ENCODE measurements around the gene NUP62. TPM values are rescaled to one million over a fixed set of nuclear protein-coding genes. Genes with fewer than 3 reads are reported as not detected.

Gene NUP62
- total and polyA plus RNA-seq, 2 of the 8 experiments (the other 6 are each of a cell fraction or from before 2014, with no cell fraction given): 50.0 to 107 TPM

GRCh38 chr19:49866933-49867782, 62.1 kb downstream of the NUP62 start, which contains the start of gene PNKP:
Gene PNKP, minus strand, starts transcription at chr19:49867576. Its CDS starts 372 bp downstream, at chr19:49867204.
- Histone ChIP-seq H2BK5ac (ENCODE audit: low read depth, low read length) (peak within 1 kb of the TSS; percentile 95), H2BK12ac (ENCODE audit: low read depth, low read length) (peak within 1 kb of the TSS; percentile 68; the same call in 1 of the 2 replicates), H3K23ac (ENCODE audit: insufficient read length) (no peak within 1 kb of the TSS), H3K36me3 (ENCODE audit: control insufficient read depth in 2 of 4, insufficient read depth in 4 of 4, low read length in 3 of 4) (peaks cover 13 to 22% (median 19%) of the 10 kb centered on the region in 4 experiments), H3K14ac (ENCODE audit: insufficient read length) (no peak within 1 kb of the TSS), H3K4ac (replicated peaks; ENCODE audit: insufficient read length, low read depth, low read length) (peak within 1 kb of the TSS; percentile 88), H2AK5ac (ENCODE audit: low read depth, low read length) (peak within 1 kb of the TSS; percentile 93; the same call in 1 of the 2 replicates), H4K91ac (replicated peaks; ENCODE audit: insufficient read length, low read length) (peak within 1 kb of the TSS; percentile 97), H3K27ac (ENCODE audit: low read depth, low read length) (peak within 1 kb of the TSS; percentile 70), H2BK120ac (replicated peaks; ENCODE audit: low read depth, low read length) (peak within 1 kb of the TSS; percentile 65), H4K8ac (ENCODE audit: extremely low read depth, insufficient read depth, low read length) (peak within 1 kb of the TSS; percentile 97), H3K79me1 (ENCODE audit: low read depth, low read length) (peaks cover 15% of the 10 kb centered on the region), H3K79me2 (ENCODE audit: control insufficient read depth in 1 of 2, insufficient read depth in 2 of 2, low read length in 2 of 2) (peaks cover 0 to 27% of the 10 kb centered on the region in 2 experiments; a peak in 2 of 4 replicates), H4K5ac (ENCODE audit: insufficient read length, low read depth, low read length) (peak within 1 kb of the TSS; percentile 90), H3K9me3 (ENCODE audit: insufficient read depth in 2 of 2, low read depth in 1 of 2, low read length in 1 of 2) (no peaks in the 10 kb centered on the region), H2AFZ (ENCODE audit: low read length) (no peak within 1 kb of the TSS; the same call in 1 of the 2 replicates), H3K9ac (replicated peaks in 1 of 4; ENCODE audit: extremely low read depth in 1 of 4, low read depth in 3 of 4, low read length in 3 of 4) (peak within 1 kb of the TSS; percentile 80 to 93 (median 84)), H2BK15ac (ENCODE audit: low read length) (peak within 1 kb of the TSS; percentile 95; the same call in 1 of the 2 replicates), H3K4me3 (ENCODE audit: extremely low read depth in 1 of 4, insufficient read depth in 2 of 4, low read depth in 3 of 4, low read length in 4 of 4) (peak within 1 kb of the TSS; percentile 68 to 96 (median 90)), H3K18ac (ENCODE audit: extremely low read depth, low read length) (peak within 1 kb of the TSS; percentile 98), H3K4me2 (ENCODE audit: insufficient read depth in 1 of 2, low read depth in 2 of 2, low read length in 2 of 2) (peak within 1 kb of the TSS; percentile 77 to 93), H4K20me1 (replicated peaks in 1 of 2; ENCODE audit: control insufficient read depth in 1 of 2, insufficient read depth in 2 of 2, low read length in 2 of 2) (peaks cover 9 to 18% of the 10 kb centered on the region in 2 experiments), H3K56ac (replicated peaks; ENCODE audit: insufficient read length, low read depth, low read length) (peak within 1 kb of the TSS; percentile 83), H3K27me3 (replicated peaks in 1 of 4; ENCODE audit: control insufficient read depth in 3 of 4, extremely low read depth in 1 of 4, insufficient read depth in 3 of 4, low read length in 3 of 4) (no peaks in the 10 kb centered on the region), H3K23me2 (ENCODE audit: low read depth, low read length) (peaks cover 15% of the 10 kb centered on the region), H2BK20ac (ENCODE audit: low read length) (no peak within 1 kb of the TSS), H3K4me1 (replicated peaks in 1 of 4; ENCODE audit: control insufficient read depth in 3 of 4, insufficient read depth in 4 of 4, low read length in 3 of 4) (peaks cover 0 to 15% (median 6%) of the 10 kb centered on the region in 4 experiments; a peak in 5 of 7 replicates)
- WGBS, 2 experiments (ENCODE audit: extremely low coverage in 1 of 2, insufficient coverage in 1 of 2, insufficient read length in 1 of 2, insufficient replicate concordance in 2 of 2, low coverage in 1 of 2, low lambda C conversion rate in 2 of 2, missing lambda C conversion rate in 1 of 2): 1% methylated on average over 45 of the region's 65 CpGs; no CpG with 5 or more reads in 1 of the 2 experiments
- FAIRE-seq (no peak), DNase-seq (ENCODE audit: low read depth in 1 of 2, low spot score in 2 of 2) (peak in 1 of 2 experiments; percentile 93)
- ChIA-PET CTCF (ENCODE audit: partially characterized antibody) (interaction anchor here (0.6 kb wide), 1 partner anchor 32 kb away, joined by 3 read pairs; no protein-coding TSS in a partner anchor), POLR2A (ENCODE audit: partially characterized antibody) (interaction anchor here (0.7 to 12.4 kb wide), 12 partner anchors 10 to 191 kb away, joined by 3 to 247 read pairs (median 5); partner anchors contain the start of genes AKT1S1, ATF5, FUZ and NUP62)
- TF ChIP-seq GABPA (IDR thresholded peaks at IDR 0.05; ENCODE audit: borderline replicate concordance, insufficient read depth, low read length) (peak; percentile 87), SUZ12 (IDR thresholded peaks at IDR 0.05; ENCODE audit: low read length) (peak; percentile 29; the same call in 1 of the 2 replicates), SP2 (IDR thresholded peaks at IDR 0.05; ENCODE audit: low read length) (peak; percentile 22; the same call in 1 of the 2 replicates), KDM4A (IDR thresholded peaks at IDR 0.05; ENCODE audit: low read depth, low read length, severe bottlenecking) (peak; percentile 44), CTBP2 (IDR thresholded peaks at IDR 0.05; ENCODE audit: borderline replicate concordance, insufficient read depth, insufficient read length, low read length) (no peak), MAX (IDR thresholded peaks at IDR 0.05) (peak; percentile 78), CREB1 (IDR thresholded peaks at IDR 0.05) (peak; percentile 81), YY1 (IDR thresholded peaks at IDR 0.05; ENCODE audit: low read depth, low read length) (peak; percentile 49; the same call in 1 of the 2 replicates), RBBP5 (IDR thresholded peaks at IDR 0.05; ENCODE audit: borderline replicate concordance, low read depth, low read length) (peak; percentile 85), CBX8 (IDR thresholded peaks at IDR 0.05; ENCODE audit: borderline replicate concordance, low read depth, low read length) (no peak)

Measured in H1 (cell line).